ENCODE data around the gene XRCC2.

XRCC2 gene

GRCh38 chr7:152674860-152675758, 832 bp downstream of the XRCC2 start:
- Mint-ChIP-seq H3K4me3 (peak overlapping the region; percentile 93), H3K36me3 (peaks cover 10% of the 10 kb centered on the region), H3K27me3 (no peaks in the 10 kb centered on the region), H3K4me1 (peaks cover 21% of the 10 kb centered on the region), H3K9me3 (no peaks in the 10 kb centered on the region), H3K27ac (peak overlapping the region; percentile 58)
- CTCF ChIA-PET = no interaction called here
- DNase-seq = peak; percentile 34

GRCh38 chr7:152673897-152674296, 2.0 kb downstream of the XRCC2 start:
- Mint-ChIP-seq H3K27me3 (no peaks in the 10 kb centered on the region), H3K4me3 (no peak overlapping the region), H3K36me3 (peaks cover 10% of the 10 kb centered on the region), H3K4me1 (peaks cover 21% of the 10 kb centered on the region), H3K9me3 (no peaks in the 10 kb centered on the region), H3K27ac (peak overlapping the region; percentile 24)
- no peak for DNase-seq
- CTCF ChIA-PET = no interaction called here

GRCh38 chr7:152672626-152673025, 3.3 kb downstream of the XRCC2 start:
- H3K4me1 Mint-ChIP-seq = peaks cover 21% of the 10 kb centered on the region
- CTCF ChIA-PET = no interaction called here
- no peak for DNase-seq
- H3K27me3 Mint-ChIP-seq = no peaks in the 10 kb centered on the region
- H3K9me3 Mint-ChIP-seq = no peaks in the 10 kb centered on the region
- H3K27ac Mint-ChIP-seq = no peak overlapping the region
- H3K4me3 Mint-ChIP-seq = no peak overlapping the region
- H3K36me3 Mint-ChIP-seq = peaks cover 16% of the 10 kb centered on the region

- no peak overlapping the region for H3K4me3 Mint-ChIP-seq
- CTCF ChIA-PET = no interaction called here
- no peak for DNase-seq
- H3K27ac Mint-ChIP-seq = no peak overlapping the region
- H3K27me3 Mint-ChIP-seq = no peaks in the 10 kb centered on the region
- peaks cover 17% of the 10 kb centered on the region for H3K36me3 Mint-ChIP-seq
- no peaks in the 10 kb centered on the region for H3K9me3 Mint-ChIP-seq
- H3K4me1 Mint-ChIP-seq = peaks cover 11% of the 10 kb centered on the region
These were observed 6.2 kb downstream of the XRCC2 start for GRCh38 chr7:152669758-152670157.

- no peak for DNase-seq
- peaks cover 7% of the 10 kb centered on the region for H3K4me1 Mint-ChIP-seq
- H3K36me3 Mint-ChIP-seq = peaks cover 18% of the 10 kb centered on the region
- H3K4me3 Mint-ChIP-seq = no peak overlapping the region
- CTCF ChIA-PET = no interaction called here
- H3K27me3 Mint-ChIP-seq = no peaks in the 10 kb centered on the region
- no peaks in the 10 kb centered on the region for H3K9me3 Mint-ChIP-seq
- no peak overlapping the region for H3K27ac Mint-ChIP-seq
These were observed 7.0 kb downstream of the XRCC2 start for GRCh38 chr7:152668975-152669374.

- Mint-ChIP-seq H3K4me1 (peaks cover 4% of the 10 kb centered on the region), H3K27me3 (no peaks in the 10 kb centered on the region), H3K4me3 (no peak overlapping the region), H3K9me3 (no peaks in the 10 kb centered on the region), H3K36me3 (peaks cover 16% of the 10 kb centered on the region), H3K27ac (no peak overlapping the region)
- DNase-seq = no peak
- CTCF ChIA-PET = no interaction called here
These were observed 8.0 kb downstream of the XRCC2 start for GRCh38 chr7:152667958-152668357.

GRCh38 chr7:152666078-152666477, 9.9 kb downstream of the XRCC2 start:
- H3K27me3 Mint-ChIP-seq = no peaks in the 10 kb centered on the region
- H3K4me3 Mint-ChIP-seq = no peak overlapping the region
- H3K27ac Mint-ChIP-seq = no peak overlapping the region
- H3K36me3 Mint-ChIP-seq = peaks cover 15% of the 10 kb centered on the region
- no peaks in the 10 kb centered on the region for H3K9me3 Mint-ChIP-seq
- no peaks in the 10 kb centered on the region for H3K4me1 Mint-ChIP-seq
- CTCF ChIA-PET = no interaction called here
- DNase-seq = no peak

GRCh38 chr7:152664636-152665035, 11.3 kb downstream of the XRCC2 start:
- no peaks in the 10 kb centered on the region for H3K9me3 Mint-ChIP-seq
- no peaks in the 10 kb centered on the region for H3K27me3 Mint-ChIP-seq
- no peak overlapping the region for H3K27ac Mint-ChIP-seq
- DNase-seq = no peak
- peaks cover 18% of the 10 kb centered on the region for H3K36me3 Mint-ChIP-seq
- CTCF ChIA-PET = no interaction called here
- H3K4me1 Mint-ChIP-seq = no peaks in the 10 kb centered on the region
- H3K4me3 Mint-ChIP-seq = no peak overlapping the region

- Mint-ChIP-seq H3K4me1 (no peaks in the 10 kb centered on the region), H3K9me3 (no peaks in the 10 kb centered on the region), H3K36me3 (peaks cover 23% of the 10 kb centered on the region), H3K27me3 (no peaks in the 10 kb centered on the region), H3K27ac (no peak overlapping the region), H3K4me3 (no peak overlapping the region)
- DNase-seq = no peak
- CTCF ChIA-PET = no interaction called here
These were observed 12.0 kb downstream of the XRCC2 start for GRCh38 chr7:152663931-152664330.

GRCh38 chr7:152663148-152663740, 12.7 kb downstream of the XRCC2 start:
- Mint-ChIP-seq H3K27ac (no peak overlapping the region), H3K9me3 (no peaks in the 10 kb centered on the region), H3K36me3 (peaks cover 27% of the 10 kb centered on the region), H3K4me1 (no peaks in the 10 kb centered on the region), H3K27me3 (no peaks in the 10 kb centered on the region), H3K4me3 (no peak overlapping the region)
- DNase-seq = no peak
- CTCF ChIA-PET = no interaction called here

- DNase-seq = no peak
- H3K9me3 Mint-ChIP-seq = no peaks in the 10 kb centered on the region
- no peak overlapping the region for H3K4me3 Mint-ChIP-seq
- no peak overlapping the region for H3K27ac Mint-ChIP-seq
- no peaks in the 10 kb centered on the region for H3K4me1 Mint-ChIP-seq
- H3K36me3 Mint-ChIP-seq = peaks cover 23% of the 10 kb centered on the region
- H3K27me3 Mint-ChIP-seq = no peaks in the 10 kb centered on the region
- CTCF ChIA-PET = no interaction called here
These were observed 14.5 kb downstream of the XRCC2 start for GRCh38 chr7:152661479-152661878.

GRCh38 chr7:152660021-152660420, 15.9 kb downstream of the XRCC2 start:
- Mint-ChIP-seq H3K4me3 (no peak overlapping the region), H3K9me3 (no peaks in the 10 kb centered on the region), H3K27me3 (no peaks in the 10 kb centered on the region), H3K27ac (no peak overlapping the region), H3K36me3 (peaks cover 24% of the 10 kb centered on the region), H3K4me1 (no peaks in the 10 kb centered on the region)
- CTCF ChIA-PET = interaction anchor here (1.1 kb wide), 1 partner anchor 19 kb away, joined by 3 read pairs; no protein-coding TSS in a partner anchor
- DNase-seq = no peak

GRCh38 chr7:152654971-152655370, 21.0 kb downstream of the XRCC2 start:
- DNase-seq = no peak
- Mint-ChIP-seq H3K27ac (no peak overlapping the region), H3K9me3 (no peaks in the 10 kb centered on the region), H3K27me3 (no peaks in the 10 kb centered on the region), H3K36me3 (peaks cover 37% of the 10 kb centered on the region), H3K4me1 (no peaks in the 10 kb centered on the region), H3K4me3 (no peak overlapping the region)
- CTCF ChIA-PET = no interaction called here

- Mint-ChIP-seq H3K4me1 (no peaks in the 10 kb centered on the region), H3K27ac (no peak overlapping the region), H3K4me3 (no peak overlapping the region), H3K9me3 (peaks cover 7% of the 10 kb centered on the region), H3K36me3 (peaks cover 51% of the 10 kb centered on the region), H3K27me3 (no peaks in the 10 kb centered on the region)
- no peak for DNase-seq
- CTCF ChIA-PET = no interaction called here
These were observed 26.7 kb downstream of the XRCC2 start for GRCh38 chr7:152649220-152649619.

- CTCF ChIA-PET = no interaction called here
- no peak for DNase-seq
- Mint-ChIP-seq H3K27ac (no peak overlapping the region), H3K27me3 (no peaks in the 10 kb centered on the region), H3K4me1 (no peaks in the 10 kb centered on the region), H3K9me3 (peaks cover 7% of the 10 kb centered on the region), H3K4me3 (no peak overlapping the region), H3K36me3 (peaks cover 39% of the 10 kb centered on the region)
These were observed 28.9 kb downstream of the XRCC2 start for GRCh38 chr7:152647009-152647408.

All from activated naive CD4-positive, alpha-beta T cell treated with anti-CD3 and anti-CD28 coated beads, Interleukin-2, amount 10 ng/mL, durations not matched to agents 7 days and 5 days (primary cell).